SU-DHL-6 (cell line): ENCODE data around the gene ELMO2.

ENCODE experiments used
- H2AFZ ChIP-seq: fragments of 200-600 bp; sonication (generic); 2 replicates; pipeline ENCODE4 v1.6.1; 2014; ENCODE audit warnings: low read depth, mild to moderate bottlenecking, moderate library complexity, mixed read lengths, antibody characterized with exemption, low read length; ENCODE audit not compliant: severe bottlenecking
- H3F3A ChIP-seq: fragments of 200-600 bp; shearing (Covaris generic); 2 replicates; pipeline ENCODE4 v1.6.0; 2016; ENCODE audit warnings: antibody characterized with exemption, mild to moderate bottlenecking; ENCODE audit not compliant: insufficient read depth
- H3K27ac ChIP-seq: fragments of 200-600 bp; sonication (generic); 2 replicates; pipeline ENCODE4 v1.5.1; 2016; ENCODE audit warnings: low read depth, mild to moderate bottlenecking, low read length, moderate library complexity, mixed read lengths
- H3K27me3 ChIP-seq: fragments of 200-600 bp; sonication (generic), shearing (Covaris generic); 2 replicates; pipeline ENCODE4 v1.6.0; 2014; ENCODE audit warnings: mild to moderate bottlenecking, low read length
- H3K36me3 ChIP-seq: fragments of 200-600 bp; sonication (generic); 2 replicates; pipeline ENCODE4 v1.6.1; 2014; ENCODE audit warnings: mild to moderate bottlenecking, low read length, mixed read lengths
- H3K4me2 ChIP-seq: fragments of 300-600, 200-600 bp; shearing (Covaris generic), sonication (generic); 2 replicates; pipeline ENCODE4 v1.6.0; 2014; ENCODE audit warnings: low read length, low read depth, mild to moderate bottlenecking; ENCODE audit not compliant: poor library complexity, severe bottlenecking
- H3K4me3 ChIP-seq: fragments of 200-600 bp; sonication (generic); 2 replicates; pipeline ENCODE4 v1.5.1; 2014; ENCODE audit warnings: antibody characterized with exemption, low read length, mild to moderate bottlenecking, mixed read lengths; ENCODE audit not compliant: insufficient read depth, poor library complexity, severe bottlenecking
- H3K79me2 ChIP-seq: fragments of 200-600 bp; sonication (generic); 2 replicates; pipeline ENCODE4 v1.6.1; 2014; ENCODE audit warnings: mild to moderate bottlenecking, low read length, moderate library complexity; ENCODE audit not compliant: insufficient read depth
- H3K9ac ChIP-seq: fragments of 200-600 bp; sonication (generic); 2 replicates; pipeline ENCODE4 v1.7.0; 2014; ENCODE audit warnings: mild to moderate bottlenecking, low read length
- H3K9me2 ChIP-seq: fragments of 200-600 bp; sonication (generic); replicated peaks from 2 replicates; pipeline ENCODE4 v1.6.1; 2014; ENCODE audit warnings: low read length; ENCODE audit not compliant: insufficient read depth
- H3K9me3 ChIP-seq: fragments of 200-600 bp; sonication (generic); 2 replicates; pipeline ENCODE4 v1.6.1; 2014; ENCODE audit warnings: low read length, mixed read lengths; ENCODE audit not compliant: insufficient read depth
- H4K20me1 ChIP-seq: fragments of 200-600 bp; sonication (generic); 2 replicates; pipeline ENCODE4 v1.6.1; 2014; ENCODE audit warnings: low read depth, mild to moderate bottlenecking, antibody characterized with exemption, low read length, moderate library complexity, mixed read lengths
- CTCF ChIP-seq: fragments of 200-600 bp; sonication (generic); IDR thresholded peaks from one replicate; pipeline ENCODE4 v1.5.1; 2017; ENCODE audit warnings: antibody characterized with exemption, mild to moderate bottlenecking, low read length, moderate library complexity; ENCODE audit not compliant: insufficient read depth, poor library complexity, severe bottlenecking
- EZH2phosphoT487 ChIP-seq: fragments of 200-600 bp; sonication (generic), shearing (Covaris generic); conservative IDR thresholded peaks from 2 replicates; pipeline ENCODE4 v1.6.1; 2018; ENCODE audit warnings: mild to moderate bottlenecking, antibody characterized with exemption, low read length, moderate library complexity, mixed read lengths

The ELMO2 gene

GRCh38 chr20:46374383-46374782 is 32.0 kb downstream of the ELMO2 start:
- H3K27ac ChIP-seq: no peak overlapping the region
- no peak for TF ChIP-seq CTCF
- TF ChIP-seq EZH2phosphoT487: no peak
- H3K9ac ChIP-seq: no peak overlapping the region
- no peaks in the 10 kb centered on the region for H3K27me3 ChIP-seq
- H3K36me3 ChIP-seq: no peaks in the 10 kb centered on the region
- H3K4me3 ChIP-seq: no peak overlapping the region
- no peak overlapping the region for H3K4me2 ChIP-seq
- H4K20me1 ChIP-seq: no peaks in the 10 kb centered on the region
- H3K79me2 ChIP-seq: no peaks in the 10 kb centered on the region
- no peak overlapping the region for H2AFZ ChIP-seq
- H3K9me3 ChIP-seq: no peaks in the 10 kb centered on the region
- H3K9me2 ChIP-seq: no peaks in the 10 kb centered on the region
- H3F3A ChIP-seq: no peaks in the 10 kb centered on the region

GRCh38 chr20:46371656-46372055 is 34.8 kb downstream of the ELMO2 start:
- no peaks in the 10 kb centered on the region for H3K79me2 ChIP-seq
- no peaks in the 10 kb centered on the region for H3K27me3 ChIP-seq

GRCh38 chr20:46368902-46369268 is 37.5 kb downstream of the ELMO2 start:
- no peak overlapping the region for H3K4me3 ChIP-seq
- H3K36me3 ChIP-seq: no peaks in the 10 kb centered on the region
- H3K9me3 ChIP-seq: no peaks in the 10 kb centered on the region
- H3K27ac ChIP-seq: no peak overlapping the region
- H3K27me3 ChIP-seq: no peaks in the 10 kb centered on the region
- no peak overlapping the region for H2AFZ ChIP-seq
- no peaks in the 10 kb centered on the region for H3K9me2 ChIP-seq
- H3F3A ChIP-seq: no peaks in the 10 kb centered on the region
- no peaks in the 10 kb centered on the region for H3K79me2 ChIP-seq
- H4K20me1 ChIP-seq: no peaks in the 10 kb centered on the region
- TF ChIP-seq EZH2phosphoT487: no peak
- no peak for TF ChIP-seq CTCF
- H3K4me2 ChIP-seq: no peak overlapping the region
- H3K9ac ChIP-seq: no peak overlapping the region

More at GRCh38 chr20:46371656-46372055, 34.8 kb downstream of the ELMO2 start:
- H3F3A ChIP-seq: no peaks in the 10 kb centered on the region
- H3K4me2 ChIP-seq: no peak overlapping the region
- H4K20me1 ChIP-seq: no peaks in the 10 kb centered on the region
- no peaks in the 10 kb centered on the region for H3K9me2 ChIP-seq
- H2AFZ ChIP-seq: no peak overlapping the region
- H3K9me3 ChIP-seq: no peaks in the 10 kb centered on the region
- H3K4me3 ChIP-seq: no peak overlapping the region
- H3K9ac ChIP-seq: no peak overlapping the region
- TF ChIP-seq CTCF (no peak), EZH2phosphoT487 (no peak)
- H3K36me3 ChIP-seq: no peaks in the 10 kb centered on the region
- H3K27ac ChIP-seq: no peak overlapping the region
